Mesenchymal stem cell (in vitro differentiated cells and primary cell): Measurements from ENCODE around the gene BPIFB6.

Experiments used
- DNase-seq: peaks from one replicate; pipeline ENCODE4 v3.0.0-alpha.2; 2013
- H2AFZ ChIP-seq: one replicate; pipeline ENCODE4 v1.6.1; 2013; ENCODE audit warnings: low read depth, mild to moderate bottlenecking, control low read depth, inconsistent platforms, low read length, moderate library complexity
- H2AK5ac ChIP-seq: 2 replicates; pipeline ENCODE4 v1.6.1; 2013; ENCODE audit warnings: low read length, moderate library complexity, mild to moderate bottlenecking, inconsistent platforms; ENCODE audit not compliant: severe bottlenecking
- H2BK120ac ChIP-seq: one replicate; pipeline ENCODE4 v1.6.1; 2013; ENCODE audit warnings: low read depth, mild to moderate bottlenecking, inconsistent platforms, low read length, moderate library complexity
- H2BK12ac ChIP-seq, 2 experiments: one replicate each; pipeline ENCODE4 v1.6.1; 2013; ENCODE audit warnings: inconsistent platforms in 2 of 2, low read length in 2 of 2, mild to moderate bottlenecking in 2 of 2, moderate library complexity in 2 of 2, control low read depth in 1 of 2
- H2BK15ac ChIP-seq: one replicate; pipeline ENCODE4 v1.6.1; 2013; ENCODE audit warnings: mild to moderate bottlenecking, low read depth, inconsistent platforms; ENCODE audit not compliant: poor library complexity, severe bottlenecking
- H2BK5ac ChIP-seq: 2 replicates; pipeline ENCODE4 v1.6.1; 2013; ENCODE audit warnings: low read depth, mild to moderate bottlenecking, low read length, control low read depth, inconsistent platforms; ENCODE audit not compliant: poor library complexity, severe bottlenecking
- H3K14ac ChIP-seq, 2 experiments: one replicate each; pipeline ENCODE4 v1.6.1; 2013; ENCODE audit warnings: inconsistent platforms in 2 of 2, low read length in 2 of 2, control low read depth in 1 of 2, mild to moderate bottlenecking in 1 of 2, moderate library complexity in 1 of 2
- H3K18ac ChIP-seq, 2 experiments: one replicate each; pipeline ENCODE4 v1.6.1; 2013; ENCODE audit warnings: inconsistent platforms in 2 of 2, low read length in 2 of 2, control low read depth in 1 of 2, low read depth in 1 of 2, mild to moderate bottlenecking in 1 of 2
- H3K23ac ChIP-seq, 2 experiments: one replicate each; pipeline ENCODE4 v1.6.1; 2013; ENCODE audit warnings: inconsistent platforms in 2 of 2, low read length in 2 of 2, mild to moderate bottlenecking in 2 of 2, moderate library complexity in 2 of 2, control low read depth in 1 of 2
- H3K27ac ChIP-seq: 2 replicates; pipeline ENCODE4 v1.5.1; 2013; ENCODE audit warnings: mild to moderate bottlenecking, moderate library complexity, low read length, control low read depth, inconsistent platforms; ENCODE audit not compliant: poor library complexity, severe bottlenecking
- H3K27me3 ChIP-seq, 2 experiments: 2 replicates each; pipeline versions ENCODE4 v1.6.1 to v1.7.0; 2013; ENCODE audit warnings: low read length in 2 of 2, mild to moderate bottlenecking in 2 of 2, moderate library complexity in 2 of 2, control low read depth in 1 of 2, inconsistent platforms in 1 of 2; ENCODE audit not compliant: control insufficient read depth in 1 of 2, insufficient read depth in 1 of 2
- H3K36me3 ChIP-seq, 2 experiments: 2 replicates each; pipeline versions ENCODE4 v1.6.1 to v1.7.0; 2013; ENCODE audit warnings: low read length in 2 of 2, control low read depth in 1 of 2, inconsistent platforms in 1 of 2, low read depth in 1 of 2, mild to moderate bottlenecking in 1 of 2; ENCODE audit not compliant: insufficient read depth in 2 of 2, control insufficient read depth in 1 of 2
- H3K4ac ChIP-seq, 2 experiments: one replicate each; pipeline ENCODE4 v1.6.1; 2013; ENCODE audit warnings: inconsistent platforms in 2 of 2, low read length in 2 of 2, mild to moderate bottlenecking in 2 of 2, moderate library complexity in 2 of 2, control low read depth in 1 of 2, low read depth in 1 of 2
- H3K4me1 ChIP-seq: 2 replicates; pipeline ENCODE4 v1.6.1; 2013; ENCODE audit warnings: low read depth, low read length, control low read depth; ENCODE audit not compliant: control insufficient read depth, insufficient read depth
- H3K4me2 ChIP-seq: 2 replicates; pipeline ENCODE4 v1.6.1; 2013; ENCODE audit warnings: low read length, mild to moderate bottlenecking, inconsistent platforms; ENCODE audit not compliant: poor library complexity, severe bottlenecking
- H3K4me3 ChIP-seq, 2 experiments: 2 replicates each; pipeline versions ENCODE4 v1.5.1 to v1.7.0; 2013; ENCODE audit warnings: low read length in 2 of 2, mild to moderate bottlenecking in 2 of 2, control low read depth in 1 of 2, low read depth in 1 of 2; ENCODE audit not compliant: insufficient read depth in 1 of 2
- H3K79me1 ChIP-seq: replicated peaks from 2 replicates; pipeline ENCODE4 v1.6.1; 2013; ENCODE audit warnings: mild to moderate bottlenecking, control low read depth, low read length, inconsistent platforms; ENCODE audit not compliant: poor library complexity, severe bottlenecking
- H3K9ac ChIP-seq: 2 replicates; pipeline ENCODE4 v1.7.0; 2013; ENCODE audit warnings: mild to moderate bottlenecking, low read length, moderate library complexity
- H3K9me3 ChIP-seq: 2 replicates; pipeline ENCODE4 v1.7.0; 2013; ENCODE audit warnings: mild to moderate bottlenecking, low read length; ENCODE audit not compliant: control insufficient read depth
- H4K8ac ChIP-seq: one replicate; pipeline ENCODE4 v1.6.1; 2013; ENCODE audit warnings: inconsistent platforms, mild to moderate bottlenecking, low read length, moderate library complexity
- H4K91ac ChIP-seq: one replicate; pipeline ENCODE4 v1.6.1; 2013; ENCODE audit warnings: mild to moderate bottlenecking, low read length, inconsistent platforms
- WGBS: methylation state at CpG from one replicate; pipeline ENCODE4 v1.1.7; 2013; ENCODE audit warnings: mixed read lengths; 5-methylcytosine and 5-hydroxymethylcytosine counted together

BPIFB6 gene

DNA sequence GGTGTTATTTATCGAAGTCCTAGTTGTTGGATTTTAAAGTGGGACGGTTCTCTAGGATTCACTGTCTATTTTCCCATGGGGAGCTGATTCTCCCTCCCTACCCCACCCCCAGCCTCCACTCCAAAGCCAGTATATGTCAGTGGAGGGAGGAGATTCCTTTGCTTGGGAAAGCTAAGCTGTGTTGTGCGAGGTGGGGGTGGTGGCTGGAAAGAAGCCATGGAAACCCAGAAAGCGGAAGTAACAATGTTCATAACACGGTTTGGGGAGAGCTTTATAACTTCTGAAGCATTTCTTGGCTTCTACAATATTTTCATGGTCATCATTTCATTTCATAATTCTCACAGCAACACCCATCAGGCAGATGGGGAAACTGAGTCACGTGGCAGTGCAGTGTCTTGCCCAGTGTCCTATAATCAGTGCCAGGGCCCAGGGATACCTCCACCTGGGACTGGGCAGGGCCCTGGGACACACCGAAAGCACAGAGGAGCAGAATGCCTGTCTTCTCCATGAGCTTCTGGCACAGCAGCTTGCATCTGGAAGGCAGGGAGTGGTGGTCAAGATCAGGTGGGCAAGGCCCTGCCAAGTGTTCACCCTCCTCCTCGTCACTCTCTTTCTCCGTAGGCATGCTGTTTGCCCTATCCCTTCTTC is 31.7 kb upstream of the BPIFB6 start:
- Histone ChIP-seq H4K91ac (no peak overlapping the region), H3K27me3 (peaks cover 0 to 11% of the 10 kb centered on the region in 2 experiments), H3K79me1 (no peaks in the 10 kb centered on the region), H3K14ac (no peak overlapping the region), H2AK5ac (no peak overlapping the region), H3K4me3 (no peak overlapping the region), H3K9me3 (peaks cover 14% of the 10 kb centered on the region), H3K27ac (no peak overlapping the region), H2BK120ac (no peak overlapping the region), H2BK12ac (no peak overlapping the region), H3K4me1 (no peaks in the 10 kb centered on the region), H3K23ac (no peak overlapping the region), H2BK15ac (no peak overlapping the region), H4K8ac (no peak overlapping the region), H3K4me2 (no peak overlapping the region), H2BK5ac (no peak overlapping the region), H3K9ac (no peak overlapping the region), H2AFZ (no peak overlapping the region), H3K36me3 (no peaks in the 10 kb centered on the region), H3K18ac (no peak overlapping the region), H3K4ac (no peak overlapping the region)
- no peak for DNase-seq
- WGBS, result 69% methylated on average over 6 of the region's 9 CpGs

DNA sequence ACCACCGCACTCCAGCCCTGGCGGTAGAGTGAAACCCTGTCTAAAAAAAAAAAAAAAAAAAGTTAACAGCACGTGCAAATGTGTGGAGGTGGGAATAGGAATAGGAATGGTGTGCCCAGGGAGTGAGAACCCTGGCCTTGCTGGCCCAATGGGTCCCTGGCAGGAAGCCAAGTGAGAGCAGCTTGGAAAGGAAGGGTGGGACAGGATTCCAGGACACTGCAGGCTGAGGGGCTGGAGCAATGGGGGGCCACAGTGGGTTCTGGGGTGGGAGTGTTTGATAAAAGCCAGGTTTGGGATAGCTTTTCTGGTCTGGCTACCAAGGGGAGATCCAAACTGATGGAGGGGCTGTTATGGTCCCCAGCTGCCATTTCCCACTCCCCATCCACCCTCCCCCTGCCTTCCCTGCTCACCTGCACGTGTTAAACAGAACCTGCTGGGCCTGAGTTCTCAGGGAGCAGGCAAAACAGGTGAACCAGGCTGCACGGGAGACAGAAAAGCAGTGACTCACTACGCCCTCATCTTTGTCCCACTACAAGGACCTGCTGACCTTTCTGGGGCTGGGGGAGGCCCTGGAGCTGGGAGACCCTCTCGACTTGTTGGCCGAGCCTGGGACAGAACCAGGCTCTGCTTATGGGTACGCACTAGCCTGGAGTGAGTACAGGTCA is 30.5 kb upstream of the BPIFB6 start:
- Histone ChIP-seq H2BK5ac (no peak overlapping the region), H3K9ac (no peak overlapping the region), H3K27ac (no peak overlapping the region), H3K4me1 (no peaks in the 10 kb centered on the region), H2AK5ac (no peak overlapping the region), H3K23ac (peak overlapping the region in 1 of 2 experiments; percentile 46), H3K27me3 (peaks cover 0 to 11% of the 10 kb centered on the region in 2 experiments), H3K4me2 (no peak overlapping the region), H3K9me3 (peaks cover 3% of the 10 kb centered on the region), H3K79me1 (no peaks in the 10 kb centered on the region), H4K91ac (no peak overlapping the region), H2AFZ (no peak overlapping the region), H3K4me3 (no peak overlapping the region), H3K14ac (no peak overlapping the region), H2BK15ac (no peak overlapping the region), H3K36me3 (no peaks in the 10 kb centered on the region), H3K4ac (no peak overlapping the region), H4K8ac (no peak overlapping the region), H2BK12ac (no peak overlapping the region), H3K18ac (no peak overlapping the region), H2BK120ac (no peak overlapping the region)
- no peak for DNase-seq
- WGBS, result 66% methylated on average over 9 of the region's 9 CpGs

DNA sequence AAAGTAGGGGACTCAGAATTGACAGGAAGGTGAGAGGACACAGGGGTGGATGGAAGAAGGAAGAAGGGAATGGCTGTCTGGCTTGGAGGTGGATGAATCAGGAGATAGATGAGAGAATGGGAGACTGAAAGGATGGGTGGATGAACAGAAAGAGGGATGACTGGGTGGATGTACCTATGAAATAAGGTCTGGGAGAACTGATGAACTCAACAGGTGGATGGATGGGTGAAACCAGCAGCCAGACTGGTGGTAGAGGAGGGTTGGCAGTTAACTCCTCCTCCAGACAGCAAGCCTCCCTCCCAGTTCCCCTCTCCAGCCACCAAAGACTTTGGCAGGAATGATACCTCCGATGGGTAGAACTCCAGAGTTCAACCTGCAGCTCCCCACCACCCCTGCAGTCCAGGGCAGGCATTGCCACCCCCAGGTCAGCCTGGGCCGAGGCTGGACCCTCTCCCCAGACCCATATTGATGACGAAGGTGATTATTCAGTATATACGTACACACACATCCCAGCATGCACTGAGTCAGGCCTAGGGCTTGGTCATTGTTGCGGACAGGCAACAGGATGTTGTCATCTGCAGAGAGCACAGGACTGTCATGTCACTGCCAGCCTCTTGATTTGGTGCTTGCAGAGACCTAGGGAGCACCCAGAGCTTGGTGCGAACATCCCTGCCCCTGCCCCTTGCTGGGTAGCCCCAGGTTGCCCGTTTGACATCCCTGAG is 29.2 kb upstream of the BPIFB6 start:
- Histone ChIP-seq H3K4me3 (no peak overlapping the region), H3K23ac (no peak overlapping the region), H3K4me1 (no peaks in the 10 kb centered on the region), H3K9ac (no peak overlapping the region), H3K4me2 (no peak overlapping the region), H2AFZ (no peak overlapping the region), H2BK120ac (no peak overlapping the region), H2AK5ac (no peak overlapping the region), H4K91ac (peak overlapping the region; percentile 40), H3K18ac (no peak overlapping the region), H2BK15ac (no peak overlapping the region), H3K4ac (no peak overlapping the region), H3K36me3 (no peaks in the 10 kb centered on the region), H2BK5ac (no peak overlapping the region), H4K8ac (no peak overlapping the region), H3K14ac (no peak overlapping the region), H3K9me3 (no peaks in the 10 kb centered on the region), H3K27me3 (peaks cover 0 to 11% of the 10 kb centered on the region in 2 experiments), H3K27ac (no peak overlapping the region), H3K79me1 (no peaks in the 10 kb centered on the region), H2BK12ac (no peak overlapping the region)
- WGBS, result 79% methylated on average over 7 of the region's 7 CpGs
- no peak for DNase-seq

DNA sequence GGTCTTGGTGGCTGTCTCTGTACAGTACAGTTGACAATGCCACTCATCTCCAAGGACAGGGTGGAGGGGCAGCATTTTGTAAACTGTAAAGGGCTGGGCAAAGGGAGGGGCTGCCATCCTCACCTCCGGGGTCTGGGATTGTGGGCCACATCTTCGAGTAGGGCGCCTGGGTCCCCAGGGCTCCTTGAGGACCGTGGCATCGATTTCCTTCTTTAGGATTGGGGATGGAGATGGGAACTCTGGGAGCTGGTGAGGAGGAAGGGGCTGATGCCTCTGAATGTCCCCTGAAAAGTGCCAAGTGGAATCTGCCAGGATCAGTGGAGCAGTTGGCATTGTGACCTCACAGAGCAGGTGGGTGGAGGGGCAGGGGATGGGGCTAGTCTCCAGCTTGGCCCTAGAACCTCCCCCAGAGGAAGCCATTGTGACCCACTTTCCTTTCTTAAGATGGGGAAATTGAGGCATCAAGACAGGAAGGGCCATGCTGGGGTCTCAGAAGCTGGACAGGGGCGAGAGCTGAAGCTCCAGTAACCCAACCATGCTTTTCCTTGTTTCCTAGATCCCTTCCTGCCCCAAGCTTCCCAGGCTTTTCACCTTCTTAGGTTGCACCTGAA is 27.2 kb upstream of the BPIFB6 start, which contains the start of gene SUN5:
Gene SUN5 (minus strand): TSS at position 293 of the 611 bp plus-strand sequence. CDS start 93 bp downstream, at position 200.
- Histone ChIP-seq H2BK15ac (no peak within 1 kb of the TSS), H2BK120ac (no peak within 1 kb of the TSS), H3K4me2 (no peak within 1 kb of the TSS), H3K23ac (no peak within 1 kb of the TSS), H3K14ac (no peak within 1 kb of the TSS), H4K8ac (no peak within 1 kb of the TSS), H2BK5ac (no peak within 1 kb of the TSS), H3K4me1 (no peaks in the 10 kb centered on the region), H3K9ac (no peak within 1 kb of the TSS), H3K27ac (no peak within 1 kb of the TSS), H3K79me1 (no peaks in the 10 kb centered on the region), H3K4ac (no peak within 1 kb of the TSS), H2AK5ac (no peak within 1 kb of the TSS), H3K18ac (no peak within 1 kb of the TSS), H3K4me3 (no peak within 1 kb of the TSS), H2BK12ac (no peak within 1 kb of the TSS), H4K91ac (no peak within 1 kb of the TSS), H2AFZ (no peak within 1 kb of the TSS), H3K36me3 (no peaks in the 10 kb centered on the region), H3K27me3 (peaks cover 0 to 14% of the 10 kb centered on the region in 2 experiments), H3K9me3 (no peaks in the 10 kb centered on the region)
- DNase-seq, result no peak
- WGBS, result 75% methylated on average over 6 of the region's 6 CpGs
